Tibial nerve (tissue), 4 donors: ENCODE data around the gene ADM. TPM values are rescaled to one million over a fixed set of nuclear protein-coding genes. Genes with fewer than 3 reads are reported as not detected.
A peak's percentile ranks its signal among the peaks of the same experiment; 100 is the strongest.

ENCODE experiments used
- DNase-seq, 2 donors: peaks; one replicate each; pipeline ENCODE4 v3.0.0-alpha.2; 2019; ENCODE audit warnings: low spot score in 2 of 2
- H3K27ac ChIP-seq, 4 donors: fragments of 200-600 bp; sonication (generic) in 3 of 4; one replicate each; pipeline ENCODE4 v1.5.1; 2017 to 2019; ENCODE audit warnings: mild to moderate bottlenecking in 1 of 4
- H3K27me3 ChIP-seq, 2 donors: fragments of 200-600 bp; sonication (generic) in 1 of 2; one replicate each; pipeline versions ENCODE4 v1.5.1 to v1.6.0; 2017 to 2019
- H3K36me3 ChIP-seq, 3 donors: fragments of 200-600 bp; sonication (generic); one replicate each; pipeline ENCODE4 v1.5.1; 2018 to 2019
- H3K4me1 ChIP-seq, 4 donors: fragments of 200-600 bp; sonication (generic) in 3 of 4; one replicate each; pipeline ENCODE4 v1.5.1; 2017 to 2019
- H3K4me3 ChIP-seq, 4 donors: fragments of 200-600 bp; sonication (generic) in 3 of 4; one replicate each; pipeline ENCODE4 v1.5.1; 2017 to 2019; ENCODE audit warnings: mild to moderate bottlenecking in 1 of 4, moderate library complexity in 1 of 4
- H3K9me3 ChIP-seq, 4 donors: fragments of 200-600 bp; sonication (generic) in 3 of 4; one replicate each; pipeline ENCODE4 v1.5.1; 2017 to 2019
- EP300 ChIP-seq, 2 donors: sonication (generic); formaldehyde crosslinking; IDR thresholded peaks; one replicate each; pipeline ENCODE4 v1.6.1; 2017; ENCODE audit warnings: antibody characterized with exemption in 2 of 2, mild to moderate bottlenecking in 1 of 2
- POLR2A ChIP-seq, 2 donors: fragments of 450-650 bp; IDR thresholded peaks; one replicate each; pipeline ENCODE4 v1.6.1; 2017; ENCODE audit warnings: antibody characterized with exemption in 2 of 2, mild to moderate bottlenecking in 2 of 2, moderate library complexity in 2 of 2
- WGBS, 2 donors: methylation state at CpG; one replicate each; pipeline ENCODE4 v1.1.5; 2018; 5-methylcytosine and 5-hydroxymethylcytosine counted together
- total RNA-seq, 4 donors: library from RNA; depleted of rRNA; stranded (reverse); fragments of >200 nt; gene quantifications; one replicate each; pipeline ENCODE4 v1.1.0, GENCODE V29; 2016
- TF ChIP-seq, protein P1 (sequence below), 5 experiments: fragments of 200-600 bp in 3 of 5; fragments of 450-650 bp in 2 of 5; sonication (generic) in 3 of 5; IDR thresholded peaks; one replicate each; pipeline ENCODE4 v1.5.1; 2016 to 2019; ENCODE audit warnings: antibody characterized with exemption in 5 of 5, mild to moderate bottlenecking in 3 of 5, moderate library complexity in 2 of 5

The ADM gene
- total RNA-seq, 4 donors from 2014 or later = 123 to 420 (median 197) TPM

DNA sequence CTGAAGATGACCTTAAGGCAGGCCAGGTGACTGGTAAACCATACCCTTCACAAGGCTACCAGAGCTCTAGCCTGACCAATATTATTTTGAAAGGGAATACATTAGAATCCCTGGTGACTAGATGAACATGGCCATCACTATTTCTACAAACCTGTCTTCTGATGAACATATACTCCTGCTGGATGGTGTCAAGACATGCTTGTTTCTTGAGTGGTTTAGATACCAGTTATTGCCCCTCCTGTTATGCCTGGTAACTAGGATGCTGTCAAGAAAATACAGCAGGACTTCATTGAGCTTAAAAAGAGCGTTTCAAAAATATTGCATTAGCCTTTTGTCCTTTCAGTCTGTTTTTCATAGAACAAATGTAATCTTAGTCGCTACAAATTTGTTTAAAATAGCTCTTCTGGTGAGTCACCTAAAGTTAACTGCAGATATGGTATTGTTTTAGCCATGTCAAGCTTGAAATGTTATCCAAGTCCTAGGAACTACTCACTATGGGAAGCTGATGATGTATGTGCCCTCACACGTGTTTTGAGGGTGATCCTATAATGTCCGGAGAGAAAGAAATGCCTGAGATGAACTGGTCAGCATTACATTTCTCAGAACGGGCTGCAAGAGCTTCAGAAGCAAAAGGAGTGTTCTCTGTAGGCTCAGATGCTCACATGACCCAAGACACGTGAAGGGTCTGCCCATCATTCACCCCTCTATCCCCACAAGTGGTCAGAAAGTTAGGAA lies 20.6 kb downstream of the ADM start:
- H3K27me3 ChIP-seq = no peaks in the 10 kb centered on the region
- WGBS, 2 donors = 35 to 37% methylated on average over 6 of the region's 6 CpGs
- peak overlapping the region in 2 of 4 donors; percentile 60 to 63 for H3K27ac ChIP-seq
- H3K4me1 ChIP-seq = peaks cover 0 to 92% (median 23%) of the 10 kb centered on the region in 4 donors
- no peak for DNase-seq
- no peak overlapping the region for H3K4me3 ChIP-seq
- no peak for TF ChIP-seq POLR2A (IDR thresholded peaks at IDR 0.05)
- TF ChIP-seq, protein P1, sequence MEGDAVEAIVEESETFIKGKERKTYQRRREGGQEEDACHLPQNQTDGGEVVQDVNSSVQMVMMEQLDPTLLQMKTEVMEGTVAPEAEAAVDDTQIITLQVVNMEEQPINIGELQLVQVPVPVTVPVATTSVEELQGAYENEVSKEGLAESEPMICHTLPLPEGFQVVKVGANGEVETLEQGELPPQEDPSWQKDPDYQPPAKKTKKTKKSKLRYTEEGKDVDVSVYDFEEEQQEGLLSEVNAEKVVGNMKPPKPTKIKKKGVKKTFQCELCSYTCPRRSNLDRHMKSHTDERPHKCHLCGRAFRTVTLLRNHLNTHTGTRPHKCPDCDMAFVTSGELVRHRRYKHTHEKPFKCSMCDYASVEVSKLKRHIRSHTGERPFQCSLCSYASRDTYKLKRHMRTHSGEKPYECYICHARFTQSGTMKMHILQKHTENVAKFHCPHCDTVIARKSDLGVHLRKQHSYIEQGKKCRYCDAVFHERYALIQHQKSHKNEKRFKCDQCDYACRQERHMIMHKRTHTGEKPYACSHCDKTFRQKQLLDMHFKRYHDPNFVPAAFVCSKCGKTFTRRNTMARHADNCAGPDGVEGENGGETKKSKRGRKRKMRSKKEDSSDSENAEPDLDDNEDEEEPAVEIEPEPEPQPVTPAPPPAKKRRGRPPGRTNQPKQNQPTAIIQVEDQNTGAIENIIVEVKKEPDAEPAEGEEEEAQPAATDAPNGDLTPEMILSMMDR (IDR thresholded peaks at IDR 0.05) = no peak
- no peak for TF ChIP-seq EP300 (IDR thresholded peaks at IDR 0.05)
- H3K9me3 ChIP-seq = no peaks in the 10 kb centered on the region
- H3K36me3 ChIP-seq = no peaks in the 10 kb centered on the region

DNA sequence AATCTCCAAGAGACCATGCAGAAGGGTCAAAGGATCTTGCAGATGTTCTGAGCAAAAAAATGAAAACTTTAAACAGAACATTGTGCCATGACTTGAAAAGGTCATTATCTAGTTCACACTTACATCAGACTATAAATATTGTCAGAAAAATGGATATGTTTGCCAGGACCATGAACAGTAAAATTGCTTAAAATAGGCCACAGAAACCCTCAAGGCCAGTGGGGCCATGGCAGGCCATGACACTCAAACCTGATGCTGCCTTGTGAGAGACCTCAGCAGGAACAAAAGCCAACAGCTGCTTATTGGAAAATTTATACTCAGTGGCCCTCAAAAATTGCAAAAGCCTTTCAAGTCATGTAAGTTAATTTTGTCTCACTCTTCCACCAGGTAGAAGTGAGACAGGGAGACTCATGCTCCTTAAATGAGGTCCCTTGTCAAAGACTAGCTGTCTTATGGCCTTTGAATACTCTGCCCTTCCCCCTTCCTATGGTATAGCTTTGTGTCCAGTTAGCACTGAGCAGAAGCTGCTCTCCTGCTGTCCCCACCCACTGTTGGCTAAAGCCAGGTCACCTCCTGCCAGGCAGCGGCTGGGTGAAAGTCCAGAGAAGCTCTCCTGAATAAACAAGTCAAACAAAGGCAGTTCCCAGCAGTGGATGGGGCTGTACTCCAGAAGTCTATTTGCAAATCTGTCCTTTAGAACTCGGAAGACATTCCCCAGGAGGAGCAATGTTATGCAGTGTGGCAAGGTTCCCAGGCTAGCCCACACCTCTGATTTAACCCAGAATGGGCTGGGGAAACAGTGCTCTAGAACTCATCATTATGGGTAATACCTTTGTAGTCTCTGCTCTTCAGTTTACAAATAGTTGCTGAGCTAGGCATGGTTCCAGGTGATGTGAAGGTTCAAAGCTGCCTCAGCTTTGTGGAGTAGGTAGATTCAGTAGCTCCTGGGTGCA lies 21.4 kb downstream of the ADM start:
- Histone ChIP-seq H3K4me3 (no peak overlapping the region), H3K4me1 (peaks cover 0 to 83% (median 23%) of the 10 kb centered on the region in 4 donors), H3K36me3 (no peaks in the 10 kb centered on the region), H3K27me3 (no peaks in the 10 kb centered on the region), H3K27ac (peak overlapping the region in 3 of 4 donors; percentile 1 to 63 (median 60)), H3K9me3 (no peaks in the 10 kb centered on the region)
- WGBS, 2 donors = 40 to 41% methylated on average over 2 of the region's 2 CpGs
- DNase-seq = no peak
- peak in 1 of 2 donors; percentile 79 for TF ChIP-seq EP300 (IDR thresholded peaks at IDR 0.05)
- no peak for TF ChIP-seq POLR2A (IDR thresholded peaks at IDR 0.05)
- TF ChIP-seq, protein P1 (IDR thresholded peaks at IDR 0.05) = no peak

- Histone ChIP-seq H3K4me3 (no peak overlapping the region), H3K9me3 (no peaks in the 10 kb centered on the region), H3K36me3 (no peaks in the 10 kb centered on the region), H3K27ac (peak overlapping the region in 3 of 4 donors; percentile 1 to 63 (median 60)), H3K4me1 (peaks cover 0 to 75% (median 22%) of the 10 kb centered on the region in 4 donors), H3K27me3 (no peaks in the 10 kb centered on the region)
- DNase-seq = no peak
- TF ChIP-seq EP300 (IDR thresholded peaks at IDR 0.05) (peak in 1 of 2 donors; percentile 46), POLR2A (IDR thresholded peaks at IDR 0.05) (no peak)
These were observed 22.4 kb downstream of the ADM start for GRCh38 chr11:10327254-10327653.

GRCh38 chr11:10328314-10329098 lies 23.6 kb downstream of the ADM start:
- H3K4me1 ChIP-seq = peaks cover 0 to 63% (median 16%) of the 10 kb centered on the region in 4 donors
- H3K27ac ChIP-seq = peak overlapping the region in 2 of 4 donors; percentile 60 to 75
- H3K4me3 ChIP-seq = no peak overlapping the region
- 17 to 18% methylated on average over 3 of the region's 3 CpGs for WGBS, 2 donors
- no peaks in the 10 kb centered on the region for H3K9me3 ChIP-seq
- H3K36me3 ChIP-seq = no peaks in the 10 kb centered on the region
- H3K27me3 ChIP-seq = no peaks in the 10 kb centered on the region
- DNase-seq = no peak
- no peak for TF ChIP-seq POLR2A (IDR thresholded peaks at IDR 0.05)
- peak in 1 of 2 donors; percentile 66 for TF ChIP-seq EP300 (IDR thresholded peaks at IDR 0.05)

DNA sequence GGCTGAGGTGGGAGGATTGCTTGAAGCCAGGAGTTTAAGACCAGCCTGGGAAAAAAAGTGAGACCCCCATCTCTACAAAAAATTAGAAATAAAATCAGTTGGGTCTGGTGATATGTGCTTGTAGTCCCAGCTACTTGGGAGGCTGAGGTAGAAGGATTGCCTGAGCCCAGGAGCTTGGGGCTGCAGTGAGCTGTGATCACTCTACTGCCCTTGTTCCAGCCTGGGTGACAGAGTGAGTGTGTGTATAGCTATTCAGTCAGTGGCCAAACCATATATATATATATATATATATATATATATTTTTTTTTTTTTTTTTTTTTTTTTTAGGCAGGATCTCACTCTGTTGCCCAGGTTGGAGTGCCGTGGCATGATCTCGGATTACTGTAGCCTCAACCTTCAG lies 24.5 kb downstream of the ADM start:
- Histone ChIP-seq H3K27me3 (no peaks in the 10 kb centered on the region), H3K4me3 (no peak overlapping the region), H3K36me3 (no peaks in the 10 kb centered on the region), H3K4me1 (peaks cover 0 to 54% (median 16%) of the 10 kb centered on the region in 4 donors), H3K27ac (peak overlapping the region in 2 of 4 donors; percentile 60 to 75), H3K9me3 (no peaks in the 10 kb centered on the region)
- DNase-seq = no peak
- TF ChIP-seq EP300 (IDR thresholded peaks at IDR 0.05) (no peak), POLR2A (IDR thresholded peaks at IDR 0.05) (no peak)
- TF ChIP-seq, protein P1 (IDR thresholded peaks at IDR 0.05) = no peak
- 93 to 100% methylated on average over 2 of the region's 2 CpGs for WGBS, 2 donors
